Measurements from ENCODE around the gene FFAR3.

- TF ChIP-seq CTCF (IDR thresholded peaks at IDR 0.05; ENCODE audit: low read length) (no peak), EZH2 (optimal IDR thresholded peaks at IDR 0.05; ENCODE audit: low read depth, low read length) (no peak), EZH2phosphoT487 (IDR thresholded peaks at IDR 0.05; ENCODE audit: low read length) (no peak)
Measured at GRCh38 chr19:35350591-35350990, 7.7 kb upstream of the FFAR3 start.

Data from MM.1S (cell line).